ENCODE measurements around the gene PCGF2.

PCGF2 gene

GRCh38 chr17:38719943-38720641 lies 28.0 kb downstream of the PCGF2 start:
- no peak for DNase-seq (ENCODE audit: low read depth)
- TF ChIP-seq CTCF (conservative IDR thresholded peaks at IDR 0.05; ENCODE audit: control insufficient read depth, insufficient read depth, low read depth, low read length) = no peak
- no peak overlapping the region for H3K4me3 ChIP-seq (ENCODE audit: control insufficient read depth, low read depth, low read length)

GRCh38 chr17:38719289-38719942 lies 28.7 kb downstream of the PCGF2 start:
- no peak for TF ChIP-seq CTCF (conservative IDR thresholded peaks at IDR 0.05; ENCODE audit: control insufficient read depth, insufficient read depth, low read depth, low read length)
- H3K4me3 ChIP-seq (ENCODE audit: control insufficient read depth, low read depth, low read length) = no peak overlapping the region

GRCh38 chr17:38717139-38717745 lies 30.9 kb downstream of the PCGF2 start:
- no peak for DNase-seq (ENCODE audit: low read depth)
- H3K4me3 ChIP-seq (ENCODE audit: control insufficient read depth, low read depth, low read length) = no peak overlapping the region
- no peak for TF ChIP-seq CTCF (conservative IDR thresholded peaks at IDR 0.05; ENCODE audit: control insufficient read depth, insufficient read depth, low read depth, low read length)

More at GRCh38 chr17:38719289-38719942, 28.7 kb downstream of the PCGF2 start:
- no peak for DNase-seq (ENCODE audit: low read depth)

- no peak for TF ChIP-seq CTCF (conservative IDR thresholded peaks at IDR 0.05; ENCODE audit: control insufficient read depth, insufficient read depth, low read depth, low read length)
- H3K4me3 ChIP-seq (ENCODE audit: control insufficient read depth, low read depth, low read length) = no peak overlapping the region
- DNase-seq (ENCODE audit: low read depth) = no peak
Observed at GRCh38 chr17:38716368-38717005, 31.6 kb downstream of the PCGF2 start.

GRCh38 chr17:38715216-38715943 lies 32.8 kb downstream of the PCGF2 start:
- no peak for DNase-seq (ENCODE audit: low read depth)
- no peak overlapping the region for H3K4me3 ChIP-seq (ENCODE audit: control insufficient read depth, low read depth, low read length)
- no peak for TF ChIP-seq CTCF (conservative IDR thresholded peaks at IDR 0.05; ENCODE audit: control insufficient read depth, insufficient read depth, low read depth, low read length)

GRCh38 chr17:38713456-38714075 lies 34.6 kb downstream of the PCGF2 start:
- no peak for DNase-seq (ENCODE audit: low read depth)
- no peak overlapping the region for H3K4me3 ChIP-seq (ENCODE audit: control insufficient read depth, low read depth, low read length)
- no peak for TF ChIP-seq CTCF (conservative IDR thresholded peaks at IDR 0.05; ENCODE audit: control insufficient read depth, insufficient read depth, low read depth, low read length)
